ENCODE measurements around the gene CSPG4. TPM values are rescaled to one million over a fixed set of nuclear protein-coding genes. Genes with fewer than 3 reads are reported as not detected.

The CSPG4 gene
- total and polyA plus RNA-seq, 9 of the 15 experiments (the other 6 are each of a cell fraction or from before 2014, with no cell fraction given): under 0.01 to 0.07 (median 0.04) TPM; not detected in 5

DNA sequence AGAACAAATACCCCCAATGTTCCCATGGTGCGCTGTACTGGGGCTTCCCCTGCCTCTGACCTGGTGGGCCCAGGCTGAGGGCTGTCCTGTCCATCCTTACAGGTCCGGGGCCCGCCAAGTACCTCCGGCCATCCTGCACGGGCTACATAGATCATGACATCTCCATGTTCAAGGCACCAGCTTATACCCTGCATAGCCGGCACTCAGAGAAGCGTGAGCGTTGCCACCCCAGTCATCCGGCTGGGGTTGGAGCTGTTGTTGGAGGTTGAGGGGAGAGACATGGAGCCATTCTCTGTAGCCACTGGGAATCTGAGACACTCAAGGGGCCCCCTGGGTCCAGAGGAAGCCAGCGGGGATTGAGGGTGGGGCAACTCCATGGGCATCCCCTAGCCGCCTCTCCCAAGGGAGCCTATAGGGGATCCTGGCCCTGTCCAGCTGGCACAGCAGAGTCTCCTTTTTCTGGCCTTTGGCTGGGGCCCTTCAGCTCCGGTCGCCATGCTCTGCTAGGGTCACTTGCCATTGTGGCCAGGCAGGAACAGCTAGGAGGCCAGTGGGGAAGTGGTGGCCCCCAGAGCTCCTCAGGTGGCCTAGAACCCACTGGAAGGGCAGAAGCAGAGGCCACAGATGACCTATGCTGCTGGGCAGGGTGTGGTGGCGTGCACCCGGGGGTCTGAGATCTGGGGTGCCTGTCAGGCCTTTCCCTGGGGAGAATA lies 12.5 kb upstream of the CSPG4 start:
- H3K4me2 ChIP-seq (ENCODE audit: insufficient read depth, low read length): no peak overlapping the region
- H3K9me1 ChIP-seq (ENCODE audit: control insufficient read depth, insufficient read depth, low read length): no peaks in the 10 kb centered on the region
- ChIA-PET POLR2A (interaction anchor here (0.7 to 1.8 kb wide), 2 partner anchors 11 to 220 kb away, joined by 3 to 9 read pairs; no protein-coding TSS in a partner anchor), CTCF (ENCODE audit: low intra/inter-chr PET ratio) (no interaction called here)
- ATAC-seq: no peak
- no peak overlapping the region for H3K27ac ChIP-seq (ENCODE audit: extremely low read depth, low read depth, low read length)
- 38% methylated on average over 13 of the region's 15 CpGs for WGBS (ENCODE audit: insufficient coverage, low coverage, missing lambda C conversion rate)
- H3K36me3 ChIP-seq (ENCODE audit: control insufficient read depth, insufficient read depth, low read length): no peaks in the 10 kb centered on the region
- peak overlapping the region in 1 of 2 experiments; percentile 27; a peak in 1 of 4 replicates for H3K9ac ChIP-seq (ENCODE audit: insufficient read depth in 1 of 2, low read depth in 2 of 2, low read length in 2 of 2)
- FAIRE-seq: no peak
- intact Hi-C loops (cut with micrococcal nuclease): no loop called here
- no TSS peak for BruUV-seq (replicated peaks)
- H3K27me3 ChIP-seq (ENCODE audit: control insufficient read depth in 2 of 2, insufficient read depth in 2 of 2, low read length in 2 of 2): peaks cover 0 to 32% of the 10 kb centered on the region in 2 experiments; a peak in 2 of 5 replicates
- no peaks in the 10 kb centered on the region for H4K20me1 ChIP-seq (replicated peaks; ENCODE audit: control insufficient read depth, insufficient read depth, low read length)
- H2AFZ ChIP-seq (ENCODE audit: low read depth, low read length): no peak overlapping the region
- peaks cover 11 to 43% of the 10 kb centered on the region in 2 experiments; a peak in 4 of 5 replicates for H3K4me1 ChIP-seq (replicated peaks in 1 of 2; ENCODE audit: control insufficient read depth in 2 of 2, insufficient read depth in 2 of 2, low read length in 2 of 2)
- H3K9me3 ChIP-seq (replicated peaks; ENCODE audit: control insufficient read depth, insufficient read depth, low read depth, low read length): no peaks in the 10 kb centered on the region
- DNase-seq (ENCODE audit: extremely low read depth in 1 of 4, low spot score in 3 of 4): peak in 1 of 4 experiments; percentile 5
- H3K4me3 ChIP-seq: no peak overlapping the region
- H3K79me2 ChIP-seq (ENCODE audit: control insufficient read depth, insufficient read depth, low read length): no peaks in the 10 kb centered on the region
- in situ Hi-C loops (cut with MboI): no loop called here
- TF ChIP-seq, protein P1, sequence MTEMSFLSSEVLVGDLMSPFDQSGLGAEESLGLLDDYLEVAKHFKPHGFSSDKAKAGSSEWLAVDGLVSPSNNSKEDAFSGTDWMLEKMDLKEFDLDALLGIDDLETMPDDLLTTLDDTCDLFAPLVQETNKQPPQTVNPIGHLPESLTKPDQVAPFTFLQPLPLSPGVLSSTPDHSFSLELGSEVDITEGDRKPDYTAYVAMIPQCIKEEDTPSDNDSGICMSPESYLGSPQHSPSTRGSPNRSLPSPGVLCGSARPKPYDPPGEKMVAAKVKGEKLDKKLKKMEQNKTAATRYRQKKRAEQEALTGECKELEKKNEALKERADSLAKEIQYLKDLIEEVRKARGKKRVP (CRISPR knock-in tag; IDR thresholded peaks at IDR 0.05): no peak
- TF ChIP-seq HNRNPH1 (optimal IDR thresholded peaks at IDR 0.05; ENCODE audit: low read depth, low read length) (no peak), FOXA1 (IDR thresholded peaks at IDR 0.05; ENCODE audit: borderline replicate concordance) (no peak), ATF6 (CRISPR knock-in tag; IDR thresholded peaks at IDR 0.05) (no peak), HLTF (IDR thresholded peaks at IDR 0.05) (no peak), TAF1 (IDR thresholded peaks at IDR 0.05; ENCODE audit: control insufficient read depth, extremely low read depth, insufficient read depth, low read length, severe bottlenecking) (no peak), STAG1 (CRISPR knock-in tag; IDR thresholded peaks at IDR 0.05; ENCODE audit: borderline replicate concordance) (no peak), MAZ (CRISPR knock-in tag; conservative IDR thresholded peaks at IDR 0.05 in 1 of 2, IDR thresholded peaks at IDR 0.05 in 1 of 2) (no peak), ETV5 (CRISPR knock-in tag; IDR thresholded peaks at IDR 0.05; ENCODE audit: low read depth) (no peak), STAT6 (CRISPR knock-in tag; IDR thresholded peaks at IDR 0.05) (no peak)
